ENCODE data around the gene MBD4.

Gene MBD4

GRCh38 chr3:129429602-129430001 lies 10.1 kb downstream of the MBD4 start:
- H3K9me3 ChIP-seq (ENCODE audit: control insufficient read depth, low read length): no peaks in the 10 kb centered on the region
- H3K36me3 ChIP-seq (ENCODE audit: control insufficient read depth, insufficient read depth, low read length): peaks cover 54% of the 10 kb centered on the region
- WGBS, 2 experiments (ENCODE audit: insufficient coverage in 2 of 2): 77 to 86% methylated on average over 3 of the region's 4 CpGs
- peaks cover 7% of the 10 kb centered on the region for H3K4me1 ChIP-seq (ENCODE audit: control insufficient read depth, insufficient read depth, low read length, poor library complexity, severe bottlenecking)
- peak overlapping the region; percentile 29 for H3K27ac ChIP-seq (ENCODE audit: low read depth, low read length, severe bottlenecking)
- H3K4me3 ChIP-seq (ENCODE audit: extremely low read depth, insufficient read depth, low read length, poor library complexity, severe bottlenecking): no peak overlapping the region

GRCh38 chr3:129429080-129429451 lies 10.7 kb downstream of the MBD4 start:
- Histone ChIP-seq H3K27ac (ENCODE audit: low read depth, low read length, severe bottlenecking) (peak overlapping the region; percentile 11), H3K4me3 (ENCODE audit: extremely low read depth, insufficient read depth, low read length, poor library complexity, severe bottlenecking) (no peak overlapping the region), H3K4me1 (ENCODE audit: control insufficient read depth, insufficient read depth, low read length, poor library complexity, severe bottlenecking) (peaks cover 9% of the 10 kb centered on the region), H3K36me3 (ENCODE audit: control insufficient read depth, insufficient read depth, low read length) (peaks cover 49% of the 10 kb centered on the region), H3K9me3 (ENCODE audit: control insufficient read depth, low read length) (no peaks in the 10 kb centered on the region)
- 89 to 92% methylated on average over 3 of the region's 3 CpGs for WGBS, 2 experiments (ENCODE audit: insufficient coverage in 2 of 2)

GRCh38 chr3:129428376-129429079 lies 11.2 kb downstream of the MBD4 start, which contains the start of gene EFCAB12:
Gene EFCAB12, minus strand, starts transcription at chr3:129428636. Its CDS starts 148 bp downstream, at chr3:129428488.
- 2 to 3% methylated on average over 30 to 37 of the region's 42 CpGs for WGBS, 2 experiments (ENCODE audit: insufficient coverage in 2 of 2)
- H3K36me3 ChIP-seq (ENCODE audit: control insufficient read depth, insufficient read depth, low read length): peaks cover 44% of the 10 kb centered on the region
- H3K4me1 ChIP-seq (ENCODE audit: control insufficient read depth, insufficient read depth, low read length, poor library complexity, severe bottlenecking): peaks cover 15% of the 10 kb centered on the region
- peak within 1 kb of the TSS; percentile 62 for H3K27ac ChIP-seq (ENCODE audit: low read depth, low read length, severe bottlenecking)
- H3K4me3 ChIP-seq (ENCODE audit: extremely low read depth, insufficient read depth, low read length, poor library complexity, severe bottlenecking): peak within 1 kb of the TSS; percentile 40
- H3K9me3 ChIP-seq (ENCODE audit: control insufficient read depth, low read length): no peaks in the 10 kb centered on the region

- Histone ChIP-seq H3K27ac (ENCODE audit: low read depth, low read length, severe bottlenecking) (peak overlapping the region; percentile 62), H3K9me3 (ENCODE audit: control insufficient read depth, low read length) (no peaks in the 10 kb centered on the region), H3K4me3 (ENCODE audit: extremely low read depth, insufficient read depth, low read length, poor library complexity, severe bottlenecking) (peak overlapping the region; percentile 40), H3K4me1 (ENCODE audit: control insufficient read depth, insufficient read depth, low read length, poor library complexity, severe bottlenecking) (peaks cover 20% of the 10 kb centered on the region), H3K36me3 (ENCODE audit: control insufficient read depth, insufficient read depth, low read length) (peaks cover 38% of the 10 kb centered on the region)
- WGBS, 2 experiments (ENCODE audit: insufficient coverage in 2 of 2): 26 to 32% methylated on average over 8 of the region's 8 CpGs
These were observed 11.8 kb downstream of the MBD4 start for GRCh38 chr3:129428007-129428375.

- WGBS, 2 experiments (ENCODE audit: insufficient coverage in 2 of 2): 89% methylated on average over 2 of the region's 2 CpGs
- Histone ChIP-seq H3K27ac (ENCODE audit: low read depth, low read length, severe bottlenecking) (no peak overlapping the region), H3K9me3 (ENCODE audit: control insufficient read depth, low read length) (peaks cover 8% of the 10 kb centered on the region), H3K4me3 (ENCODE audit: extremely low read depth, insufficient read depth, low read length, poor library complexity, severe bottlenecking) (no peak overlapping the region), H3K4me1 (ENCODE audit: control insufficient read depth, insufficient read depth, low read length, poor library complexity, severe bottlenecking) (peaks cover 21% of the 10 kb centered on the region), H3K36me3 (ENCODE audit: control insufficient read depth, insufficient read depth, low read length) (peaks cover 16% of the 10 kb centered on the region)
These were observed 14.1 kb downstream of the MBD4 start for GRCh38 chr3:129425619-129426018.

GRCh38 chr3:129425213-129425612 lies 14.5 kb downstream of the MBD4 start:
- Histone ChIP-seq H3K4me3 (ENCODE audit: extremely low read depth, insufficient read depth, low read length, poor library complexity, severe bottlenecking) (no peak overlapping the region), H3K36me3 (ENCODE audit: control insufficient read depth, insufficient read depth, low read length) (peaks cover 12% of the 10 kb centered on the region), H3K9me3 (ENCODE audit: control insufficient read depth, low read length) (peaks cover 8% of the 10 kb centered on the region), H3K4me1 (ENCODE audit: control insufficient read depth, insufficient read depth, low read length, poor library complexity, severe bottlenecking) (peaks cover 21% of the 10 kb centered on the region), H3K27ac (ENCODE audit: low read depth, low read length, severe bottlenecking) (no peak overlapping the region)
- 64 to 77% methylated on average over 3 of the region's 3 CpGs for WGBS, 2 experiments (ENCODE audit: insufficient coverage in 2 of 2)

GRCh38 chr3:129424185-129424841 lies 15.4 kb downstream of the MBD4 start:
- H3K27ac ChIP-seq (ENCODE audit: low read depth, low read length, severe bottlenecking): no peak overlapping the region
- H3K9me3 ChIP-seq (ENCODE audit: control insufficient read depth, low read length): peaks cover 8% of the 10 kb centered on the region
- H3K4me1 ChIP-seq (ENCODE audit: control insufficient read depth, insufficient read depth, low read length, poor library complexity, severe bottlenecking): peaks cover 21% of the 10 kb centered on the region
- H3K36me3 ChIP-seq (ENCODE audit: control insufficient read depth, insufficient read depth, low read length): peaks cover 3% of the 10 kb centered on the region
- 88 to 100% methylated on average over 2 of the region's 4 CpGs for WGBS, 2 experiments (ENCODE audit: insufficient coverage in 2 of 2)
- H3K4me3 ChIP-seq (ENCODE audit: extremely low read depth, insufficient read depth, low read length, poor library complexity, severe bottlenecking): no peak overlapping the region

GRCh38 chr3:129422897-129423296 lies 16.9 kb downstream of the MBD4 start:
- Histone ChIP-seq H3K4me3 (ENCODE audit: extremely low read depth, insufficient read depth, low read length, poor library complexity, severe bottlenecking) (no peak overlapping the region), H3K36me3 (ENCODE audit: control insufficient read depth, insufficient read depth, low read length) (no peaks in the 10 kb centered on the region), H3K4me1 (ENCODE audit: control insufficient read depth, insufficient read depth, low read length, poor library complexity, severe bottlenecking) (peaks cover 19% of the 10 kb centered on the region), H3K9me3 (ENCODE audit: control insufficient read depth, low read length) (peaks cover 8% of the 10 kb centered on the region), H3K27ac (ENCODE audit: low read depth, low read length, severe bottlenecking) (no peak overlapping the region)
- WGBS, 2 experiments (ENCODE audit: insufficient coverage in 2 of 2): 67 to 88% methylated on average over 1 of the region's 1 CpG

GRCh38 chr3:129421988-129422745 lies 17.6 kb downstream of the MBD4 start:
- WGBS, 2 experiments (ENCODE audit: insufficient coverage in 2 of 2): 75 to 82% methylated on average over 4 to 5 of the region's 6 CpGs
- H3K4me1 ChIP-seq (ENCODE audit: control insufficient read depth, insufficient read depth, low read length, poor library complexity, severe bottlenecking): peaks cover 18% of the 10 kb centered on the region
- peaks cover 8% of the 10 kb centered on the region for H3K9me3 ChIP-seq (ENCODE audit: control insufficient read depth, low read length)
- no peak overlapping the region for H3K4me3 ChIP-seq (ENCODE audit: extremely low read depth, insufficient read depth, low read length, poor library complexity, severe bottlenecking)
- H3K27ac ChIP-seq (ENCODE audit: low read depth, low read length, severe bottlenecking): no peak overlapping the region
- no peaks in the 10 kb centered on the region for H3K36me3 ChIP-seq (ENCODE audit: control insufficient read depth, insufficient read depth, low read length)

GRCh38 chr3:129421236-129421883 lies 18.4 kb downstream of the MBD4 start:
- Histone ChIP-seq H3K9me3 (ENCODE audit: control insufficient read depth, low read length) (peaks cover 8% of the 10 kb centered on the region), H3K4me3 (ENCODE audit: extremely low read depth, insufficient read depth, low read length, poor library complexity, severe bottlenecking) (no peak overlapping the region), H3K4me1 (ENCODE audit: control insufficient read depth, insufficient read depth, low read length, poor library complexity, severe bottlenecking) (peaks cover 18% of the 10 kb centered on the region), H3K27ac (ENCODE audit: low read depth, low read length, severe bottlenecking) (no peak overlapping the region), H3K36me3 (ENCODE audit: control insufficient read depth, insufficient read depth, low read length) (no peaks in the 10 kb centered on the region)
- 94 to 95% methylated on average over 11 to 12 of the region's 12 CpGs for WGBS, 2 experiments (ENCODE audit: insufficient coverage in 2 of 2)

All from mesodermal cell (in vitro differentiated cells).